ENCODE measurements around the gene PRLH. TPM values are rescaled to one million over a fixed set of nuclear protein-coding genes. Genes with fewer than 3 reads are reported as not detected.

PRLH gene
- total RNA-seq, 2 donors from 2014 or later, result not detected

DNA sequence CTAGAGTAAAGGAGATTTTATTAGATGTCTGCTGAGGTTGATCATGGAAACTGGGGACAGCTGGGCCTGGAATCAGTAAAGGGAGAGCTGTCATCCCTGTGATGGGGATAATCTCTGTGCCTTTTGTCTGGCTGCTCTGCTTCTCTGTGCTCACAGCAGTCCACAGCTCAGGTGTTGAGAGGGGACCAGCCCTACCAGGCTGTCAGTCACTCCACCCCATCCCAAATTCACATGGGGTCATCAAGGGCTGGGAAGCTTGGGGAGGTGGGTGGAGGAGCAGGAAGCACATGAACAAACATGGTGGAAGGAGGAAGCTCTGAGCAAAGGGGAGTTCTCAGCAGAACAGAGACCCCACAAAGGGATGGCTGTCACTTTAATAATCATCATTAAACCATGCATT is 47.3 kb downstream of the PRLH start:
- ATAC-seq, result no peak
- H3K36me3 ChIP-seq (replicated peaks in 1 of 2; ENCODE audit: insufficient read depth in 1 of 2, low read depth in 2 of 2), result no peaks in the 10 kb centered on the region
- intact Hi-C loops (cut with DNase I), result no loop called here

DNA sequence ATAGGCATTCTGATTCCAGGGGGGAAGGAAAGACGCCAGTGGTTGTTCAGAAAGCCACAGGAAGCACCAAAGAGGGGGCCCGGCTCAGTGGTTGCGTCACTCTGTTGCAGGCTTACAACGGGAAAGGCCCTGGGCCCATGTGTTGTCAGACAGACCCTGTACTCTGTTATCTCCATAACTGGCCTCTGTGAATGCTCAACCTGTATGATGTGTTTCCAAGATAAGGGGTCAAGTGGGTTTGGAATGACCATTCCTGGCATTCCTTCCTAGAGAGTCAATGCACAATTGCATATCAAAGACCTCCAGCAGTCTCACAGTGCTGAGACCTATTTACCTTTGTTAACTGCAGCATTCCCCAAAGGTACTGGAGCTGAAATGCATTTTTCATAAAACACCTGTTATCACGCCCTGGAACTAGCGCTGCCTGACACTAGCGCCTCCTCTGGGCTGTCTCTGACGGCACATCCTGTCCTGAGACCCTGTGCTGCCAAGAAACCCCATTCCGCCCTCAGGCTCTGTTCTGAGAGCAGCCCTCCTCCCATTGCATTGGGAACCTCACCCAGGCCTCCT is 47.9 kb downstream of the PRLH start:
- peak overlapping the region; percentile 19 to 78 (median 68) for H3K27ac ChIP-seq
- DNase-seq (peak; percentile 50 to 79 (median 65)), ATAC-seq (peak; percentile 93)
- WGBS, 2 donors, result 64 to 75% methylated on average over 9 of the region's 9 CpGs
- H3K27me3 ChIP-seq, result no peaks in the 10 kb centered on the region
- H3K36me3 ChIP-seq (replicated peaks in 1 of 2; ENCODE audit: insufficient read depth in 1 of 2, low read depth in 2 of 2), result no peaks in the 10 kb centered on the region
- peaks cover 21% of the 10 kb centered on the region for H3K4me1 ChIP-seq
- H3K9me3 ChIP-seq, result no peaks in the 10 kb centered on the region
- intact Hi-C loops (cut with DNase I), result no loop called here
- H3K4me3 ChIP-seq, result no peak overlapping the region
- TF ChIP-seq POLR2A (IDR thresholded peaks at IDR 0.05), result peak in 1 of 3 donors; percentile 7
- TF ChIP-seq, protein P1, sequence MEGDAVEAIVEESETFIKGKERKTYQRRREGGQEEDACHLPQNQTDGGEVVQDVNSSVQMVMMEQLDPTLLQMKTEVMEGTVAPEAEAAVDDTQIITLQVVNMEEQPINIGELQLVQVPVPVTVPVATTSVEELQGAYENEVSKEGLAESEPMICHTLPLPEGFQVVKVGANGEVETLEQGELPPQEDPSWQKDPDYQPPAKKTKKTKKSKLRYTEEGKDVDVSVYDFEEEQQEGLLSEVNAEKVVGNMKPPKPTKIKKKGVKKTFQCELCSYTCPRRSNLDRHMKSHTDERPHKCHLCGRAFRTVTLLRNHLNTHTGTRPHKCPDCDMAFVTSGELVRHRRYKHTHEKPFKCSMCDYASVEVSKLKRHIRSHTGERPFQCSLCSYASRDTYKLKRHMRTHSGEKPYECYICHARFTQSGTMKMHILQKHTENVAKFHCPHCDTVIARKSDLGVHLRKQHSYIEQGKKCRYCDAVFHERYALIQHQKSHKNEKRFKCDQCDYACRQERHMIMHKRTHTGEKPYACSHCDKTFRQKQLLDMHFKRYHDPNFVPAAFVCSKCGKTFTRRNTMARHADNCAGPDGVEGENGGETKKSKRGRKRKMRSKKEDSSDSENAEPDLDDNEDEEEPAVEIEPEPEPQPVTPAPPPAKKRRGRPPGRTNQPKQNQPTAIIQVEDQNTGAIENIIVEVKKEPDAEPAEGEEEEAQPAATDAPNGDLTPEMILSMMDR (IDR thresholded peaks at IDR 0.05), result peak in 4 of 7 experiments; percentile 32 to 50 (median 45)

More for the DNA sequence above, 47.3 kb downstream of the PRLH start:
- Histone ChIP-seq H3K27me3 (no peaks in the 10 kb centered on the region), H3K9me3 (no peaks in the 10 kb centered on the region), H3K27ac (peak overlapping the region; percentile 19 to 78 (median 68)), H3K4me3 (no peak overlapping the region), H3K4me1 (peaks cover 21% of the 10 kb centered on the region)
- no peak for TF ChIP-seq POLR2A (IDR thresholded peaks at IDR 0.05)
- TF ChIP-seq, protein P1 (IDR thresholded peaks at IDR 0.05), result no peak
- no peak for DNase-seq

DNA sequence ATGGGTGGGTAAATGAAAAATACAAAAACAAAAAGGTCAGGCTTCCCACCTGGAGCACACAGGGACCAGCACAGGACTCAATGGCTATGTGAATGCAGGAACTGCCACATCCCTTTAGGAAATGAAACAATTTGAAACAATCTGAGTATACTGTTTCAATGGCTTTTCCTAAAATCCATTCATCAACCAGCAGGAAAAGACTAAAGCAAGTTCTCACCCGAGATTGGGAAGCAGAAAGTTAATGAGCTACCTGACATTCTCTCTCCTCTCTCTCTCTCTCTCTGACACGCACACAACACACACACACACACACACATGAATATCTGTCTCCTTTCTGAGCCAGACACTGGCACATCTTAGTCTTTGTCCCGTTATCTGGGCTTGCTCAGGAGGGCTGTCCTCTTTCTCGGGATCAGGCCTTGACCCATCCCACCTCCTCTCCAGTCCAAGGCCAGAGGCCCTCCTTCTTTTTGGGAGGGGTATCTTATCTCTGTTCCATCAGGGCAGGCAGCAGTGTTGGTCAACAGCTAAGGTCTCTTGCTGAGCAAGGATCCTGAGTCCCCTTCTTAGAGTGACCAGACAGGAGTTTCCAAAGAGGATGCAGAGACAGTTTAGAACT is 49.4 kb downstream of the PRLH start:
- H3K27ac ChIP-seq, result peak overlapping the region in 3 of 4 donors; percentile 21 to 64 (median 23)
- H3K4me1 ChIP-seq, result peaks cover 21% of the 10 kb centered on the region
- DNase-seq (no peak), ATAC-seq (no peak)
- TF ChIP-seq POLR2A (IDR thresholded peaks at IDR 0.05), result no peak
- TF ChIP-seq, protein P1 (IDR thresholded peaks at IDR 0.05), result no peak
- intact Hi-C loops (cut with DNase I), result no loop called here
- no peaks in the 10 kb centered on the region for H3K36me3 ChIP-seq (replicated peaks in 1 of 2; ENCODE audit: insufficient read depth in 1 of 2, low read depth in 2 of 2)
- no peak overlapping the region for H3K4me3 ChIP-seq
- H3K9me3 ChIP-seq, result no peaks in the 10 kb centered on the region
- H3K27me3 ChIP-seq, result no peaks in the 10 kb centered on the region
- 28 to 36% methylated on average over 4 of the region's 4 CpGs for WGBS, 2 donors

GRCh38 chr2:237616373-237616733 is 50.0 kb downstream of the PRLH start:
- no peak for ATAC-seq
- Histone ChIP-seq H3K4me3 (no peak overlapping the region), H3K27ac (peak overlapping the region in 2 of 4 donors; percentile 21 to 23), H3K27me3 (no peaks in the 10 kb centered on the region), H3K36me3 (replicated peaks in 1 of 2; ENCODE audit: insufficient read depth in 1 of 2, low read depth in 2 of 2) (no peaks in the 10 kb centered on the region), H3K4me1 (peaks cover 21% of the 10 kb centered on the region), H3K9me3 (no peaks in the 10 kb centered on the region)
- no peak for DNase-seq
- TF ChIP-seq, protein P1 (IDR thresholded peaks at IDR 0.05), result no peak
- TF ChIP-seq POLR2A (IDR thresholded peaks at IDR 0.05), result no peak
- WGBS, 2 donors, result 67 to 84% methylated on average over 3 of the region's 3 CpGs
- intact Hi-C loops (cut with DNase I), result no loop called here

Small RNA genes within 50 kb of the gene (small RNA-seq; reads per million reads assigned to genes)
- gene RNU6-1140P, result not detected

Other genes starting within 250 kb of the PRLH start
- 100 to 1,000 TPM in 1 of 2 donors, 10 to 100 TPM in 1; 46.4 to 121 TPM for gene COL6A3, start 152.4 kb upstream of the PRLH start, total RNA-seq
- gene MLPH, start 79.3 kb upstream of the PRLH start, total RNA-seq, result 10 to 100 TPM; 30.3 to 64.3 TPM
- gene RAB17, start 24.2 kb downstream of the PRLH start, total RNA-seq, result 10 to 100 TPM; 35.3 to 38.9 TPM
- gene LRRFIP1, start 61.0 kb downstream of the PRLH start, total RNA-seq, result 10 to 100 TPM; 49.8 to 57.1 TPM
- 1 to 10 TPM in 1 of 2 donors, under 1 TPM in 1; 0.52 to 1.6 TPM for gene RBM44, start 232.2 kb downstream of the PRLH start, total RNA-seq

Data from body of pancreas (tissue), 4 donors.